ENCODE measurements around the gene L2HGDH.
A peak's percentile ranks its signal among the peaks of the same experiment; 100 is the strongest.
"Not testable (repeated sequence)": the region's sequence is repeated elsewhere in the genome, so short reads cannot be mapped to it uniquely, and the experiment has no call there.

Gene L2HGDH

DNA sequence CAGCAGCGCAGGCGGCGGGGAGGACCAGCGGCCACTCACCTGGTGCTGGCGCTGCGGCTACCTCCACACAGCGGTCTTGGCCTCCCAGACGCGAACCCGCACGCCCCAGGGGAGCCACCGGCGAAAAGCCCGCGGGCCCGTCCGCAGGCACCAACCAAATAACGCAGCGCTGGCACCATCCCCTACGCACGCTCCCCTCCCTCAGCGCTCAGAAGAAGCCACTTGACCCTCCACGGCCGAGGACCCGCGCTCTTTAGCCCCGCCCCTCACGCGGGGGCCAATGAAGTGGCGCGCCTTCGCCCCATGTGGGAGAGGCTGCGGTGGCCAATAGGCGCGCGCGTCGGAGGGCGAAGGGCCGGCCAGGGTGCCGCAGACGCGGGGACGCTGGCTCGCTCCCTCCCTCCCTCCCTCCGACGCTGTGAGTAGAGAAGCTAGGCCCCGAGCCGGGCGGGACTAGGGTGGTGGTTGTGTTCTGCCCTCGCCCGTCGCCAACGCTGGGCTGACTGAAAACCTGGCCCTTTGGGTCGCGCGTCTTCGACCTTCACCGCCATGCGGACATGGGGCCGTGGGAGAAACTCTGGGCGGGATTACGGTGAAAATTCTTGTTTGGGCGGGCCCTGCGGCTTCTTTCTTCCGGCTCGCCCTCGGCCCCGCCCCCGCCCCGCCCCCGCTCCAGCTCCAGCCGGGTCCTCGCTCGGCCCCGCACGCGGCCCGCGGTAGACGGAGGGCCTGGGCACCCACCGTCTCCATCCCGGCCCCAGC is at the start of gene L2HGDH, which contains the start of gene DMAC2L:
Gene L2HGDH, minus strand, starts transcription at position 258 of the 762 bp plus-strand sequence. Its CDS starts 79 bp downstream, at position 179.
Gene DMAC2L, plus strand, starts transcription at position 353 of the 762 bp plus-strand sequence. CDS start 9,164 bp downstream, outside the sequence.
- DNase-seq (ENCODE audit: low spot score), result peak; percentile 93

DNA sequence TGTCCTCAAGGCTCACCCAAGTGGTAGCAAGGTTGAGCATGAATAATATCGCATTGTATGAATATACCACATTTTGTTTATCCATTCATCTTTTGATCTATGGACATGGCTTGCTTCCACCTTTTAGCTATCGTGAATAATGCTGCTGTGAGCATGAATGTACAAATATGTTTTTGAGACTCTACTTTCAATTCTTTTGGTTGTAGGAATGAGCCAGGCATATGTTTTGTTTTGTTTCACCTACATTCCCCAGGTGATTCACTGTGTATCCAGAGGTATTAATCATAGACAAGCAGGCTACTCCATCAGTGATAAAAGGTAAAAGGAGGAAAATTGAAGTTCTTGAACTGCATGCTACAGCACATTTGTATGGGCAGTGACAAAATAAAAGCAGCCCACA is 48.8 kb upstream of the L2HGDH start:
- no peak for DNase-seq (ENCODE audit: low spot score)

DNA sequence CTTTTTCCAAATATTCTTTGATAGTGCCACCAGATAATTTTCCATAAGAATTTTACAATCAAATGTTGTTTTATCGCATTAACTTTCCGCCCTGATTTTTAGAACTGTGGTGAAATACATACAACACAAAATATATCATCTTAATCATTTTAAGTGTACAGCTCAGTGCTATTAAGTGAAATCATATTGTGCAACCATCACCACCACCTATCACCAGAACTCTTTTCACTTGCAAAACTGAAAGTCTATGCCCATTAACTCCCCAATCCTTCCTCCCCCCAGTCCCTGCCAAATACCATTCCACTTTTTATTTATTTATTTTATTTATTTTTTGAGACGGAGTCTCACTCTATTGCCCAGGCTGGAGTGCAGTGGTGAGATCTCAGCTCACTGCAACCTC is 48.1 kb upstream of the L2HGDH start:
- DNase-seq (ENCODE audit: low spot score), result no peak

DNA sequence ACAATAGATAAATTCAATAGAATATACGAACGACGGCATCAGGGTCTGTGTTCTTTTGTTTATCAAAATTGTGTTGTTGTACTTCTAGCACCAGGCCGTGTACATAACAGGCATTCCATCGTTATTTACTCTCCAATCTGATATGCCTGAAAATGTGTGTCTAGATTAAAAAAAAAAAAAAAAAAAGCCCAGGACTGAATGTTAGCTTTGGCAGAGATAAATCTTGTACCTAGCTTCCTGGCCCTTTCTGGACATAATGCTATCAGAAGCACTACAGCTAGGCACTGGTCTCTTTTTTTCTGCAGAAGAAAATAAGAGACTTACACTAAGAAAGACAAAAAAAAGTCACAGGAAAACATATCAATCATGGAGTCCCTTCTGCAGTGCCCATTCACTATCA is 47.6 kb upstream of the L2HGDH start:
- DNase-seq (ENCODE audit: low spot score), result no peak

DNA sequence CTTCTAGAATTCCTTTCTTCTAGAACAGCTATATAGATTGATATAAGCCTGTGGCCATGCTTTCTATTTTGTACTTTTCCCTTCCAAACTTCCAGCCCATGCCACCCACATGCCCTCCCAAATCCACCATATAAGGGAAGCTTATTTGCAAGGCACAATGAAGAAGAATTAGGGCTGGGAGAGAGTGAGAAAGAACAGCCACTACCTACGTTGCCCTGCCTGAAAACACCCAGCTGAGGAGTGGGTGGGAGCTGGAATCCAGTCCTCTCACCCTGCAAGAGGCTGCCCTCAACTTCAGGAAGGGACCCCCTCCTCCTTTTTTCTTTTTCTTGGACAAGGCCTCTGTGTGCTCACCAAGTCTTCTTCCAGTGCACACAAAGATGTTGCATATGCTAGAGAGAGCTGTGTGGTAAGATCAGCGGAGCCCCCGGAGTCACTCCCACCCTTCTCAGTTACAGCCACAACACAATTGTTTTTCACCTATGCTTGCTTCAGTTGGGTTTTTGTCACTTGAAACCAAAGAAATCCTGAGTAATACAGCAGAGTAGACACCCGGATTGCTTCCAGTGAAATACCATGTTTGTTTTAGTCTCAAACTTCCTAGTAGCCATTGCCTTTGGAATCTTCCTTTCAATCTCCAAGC is 45.8 kb upstream of the L2HGDH start:
- DNase-seq (ENCODE audit: low spot score), result no peak

DNA sequence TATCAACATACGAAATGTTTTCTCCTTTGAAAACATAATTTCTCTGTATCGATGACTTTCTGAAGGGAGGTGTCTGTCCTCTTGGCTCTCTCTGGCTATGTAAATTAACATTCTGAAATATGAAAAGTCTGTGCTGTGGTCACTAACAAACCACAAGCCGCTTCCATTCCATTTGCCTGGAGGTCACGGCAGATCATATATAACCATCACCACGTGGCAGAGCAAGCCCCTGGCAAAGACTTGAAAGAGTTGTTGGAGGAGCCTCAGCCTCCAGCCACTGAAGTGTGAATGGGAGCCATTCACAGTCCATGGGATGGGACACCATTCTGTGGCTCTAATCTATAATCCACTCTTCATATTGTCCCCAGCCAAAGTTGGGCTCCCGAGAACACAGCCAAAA is 45.1 kb upstream of the L2HGDH start:
- DNase-seq (ENCODE audit: low spot score), result no peak

DNA sequence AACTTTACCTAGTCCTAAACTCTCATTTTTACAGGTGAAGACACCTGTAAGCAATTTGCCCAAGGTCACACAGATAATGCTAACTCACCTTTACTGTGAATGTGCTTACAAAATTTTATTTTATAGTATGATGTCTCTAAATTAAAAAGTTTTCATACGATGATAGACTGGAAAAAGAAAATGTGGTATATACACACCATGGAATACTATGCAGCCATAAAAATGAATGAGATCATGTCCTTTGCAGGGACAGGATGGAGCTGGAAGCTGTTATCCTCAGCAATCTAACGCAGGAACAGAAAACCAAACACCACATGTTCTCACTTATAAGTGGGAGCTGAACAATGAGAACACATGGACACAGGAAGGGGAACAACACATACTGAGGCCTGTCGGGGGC is 44.3 kb upstream of the L2HGDH start:
- not testable (repeated sequence) for DNase-seq (ENCODE audit: low spot score)

DNA sequence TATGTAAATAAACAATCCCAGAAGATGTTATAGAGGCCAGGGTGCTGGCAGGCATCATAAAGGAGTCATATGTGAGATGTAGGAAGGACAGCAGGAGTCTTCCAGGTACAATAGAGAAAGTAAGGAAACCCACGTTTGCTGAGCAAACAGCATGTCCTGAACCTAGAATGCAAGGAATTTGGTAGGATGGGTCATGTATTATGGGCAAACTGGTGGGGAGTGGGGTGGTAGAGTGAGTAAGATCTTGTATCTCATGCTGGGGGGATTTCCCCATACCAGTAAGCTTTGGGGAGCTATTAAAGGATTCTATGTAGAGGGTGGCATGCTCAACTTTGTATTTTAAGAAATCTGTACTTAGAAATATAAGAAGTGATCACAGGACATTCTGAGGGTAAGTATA is 43.7 kb upstream of the L2HGDH start:
- no peak for DNase-seq (ENCODE audit: low spot score)

DNA sequence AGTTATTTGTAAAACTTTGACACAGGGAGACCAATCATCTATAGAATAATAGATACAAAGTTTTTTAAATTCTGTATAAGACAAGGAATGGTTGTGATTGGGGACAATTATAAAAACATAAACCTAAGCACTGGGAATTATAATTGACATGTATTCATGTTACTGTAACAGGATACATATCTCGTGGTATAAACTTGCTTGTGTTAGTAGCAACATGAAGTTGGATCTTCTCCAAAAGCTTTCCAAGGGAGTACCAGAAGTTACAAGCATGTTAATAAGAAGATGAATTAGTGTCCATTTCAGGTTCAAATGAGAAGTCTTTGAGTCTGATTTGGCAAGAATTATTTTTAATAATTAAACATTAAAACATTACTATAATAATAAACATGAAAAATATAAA is 42.5 kb upstream of the L2HGDH start:
- no peak for DNase-seq (ENCODE audit: low spot score)

DNA sequence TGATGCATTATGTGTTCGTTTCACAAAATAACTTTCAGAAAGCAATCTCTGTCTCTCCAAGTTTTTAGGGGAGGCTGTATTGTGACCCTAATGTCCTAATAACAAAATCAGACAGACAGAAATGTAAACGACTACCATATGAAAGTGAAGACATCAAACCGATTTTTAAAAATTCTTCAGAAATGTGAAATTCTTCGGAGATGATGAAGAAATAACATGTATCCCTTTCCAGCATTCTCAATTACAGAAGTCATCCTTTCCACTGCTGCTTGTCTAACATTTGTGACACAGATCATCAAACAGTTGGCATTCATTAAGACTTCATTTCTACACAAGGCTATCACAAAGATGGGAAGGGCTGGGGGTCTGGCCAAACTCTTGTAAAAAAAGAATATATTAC is 41.1 kb upstream of the L2HGDH start:
- no peak for DNase-seq (ENCODE audit: low spot score)

DNA sequence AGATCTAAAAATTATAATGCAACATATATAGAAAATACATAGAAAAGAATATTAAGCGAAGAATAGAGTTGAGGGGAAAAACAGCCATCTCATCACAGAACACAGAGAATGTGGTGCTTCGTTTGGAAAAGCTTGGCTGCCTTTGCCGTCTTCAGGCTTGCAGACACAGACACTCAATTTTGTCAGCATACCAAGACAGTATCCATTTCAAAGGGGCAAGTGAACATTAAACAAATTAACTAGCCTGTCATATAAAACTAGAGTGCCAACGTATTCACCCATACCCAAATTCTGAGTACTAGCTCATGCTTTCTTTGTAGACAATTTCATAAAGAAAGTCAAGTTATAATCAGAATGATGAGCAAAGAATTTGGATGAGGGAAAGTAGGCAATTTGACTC is 40.6 kb upstream of the L2HGDH start:
- DNase-seq (ENCODE audit: low spot score), result no peak

DNA sequence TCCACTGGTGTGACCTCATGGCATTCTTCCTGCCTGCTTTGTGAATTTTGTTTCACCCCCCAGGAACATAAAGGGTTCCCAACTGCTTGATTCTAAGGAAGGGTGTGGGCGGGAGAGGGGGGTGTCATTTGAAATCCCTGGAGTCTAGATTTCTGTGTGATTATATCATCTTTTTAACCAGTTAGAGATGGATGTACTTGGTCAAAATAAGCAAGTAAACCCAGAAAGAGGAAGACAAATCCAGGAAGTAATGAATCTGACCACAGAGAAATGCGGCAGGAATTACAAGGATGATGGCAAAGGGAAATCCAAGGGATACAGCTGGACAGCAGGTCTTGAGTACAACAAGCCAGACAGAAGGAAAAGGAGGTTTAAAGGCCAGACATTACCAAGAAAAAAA is 38.9 kb upstream of the L2HGDH start:
- DNase-seq (ENCODE audit: low spot score), result no peak

DNA sequence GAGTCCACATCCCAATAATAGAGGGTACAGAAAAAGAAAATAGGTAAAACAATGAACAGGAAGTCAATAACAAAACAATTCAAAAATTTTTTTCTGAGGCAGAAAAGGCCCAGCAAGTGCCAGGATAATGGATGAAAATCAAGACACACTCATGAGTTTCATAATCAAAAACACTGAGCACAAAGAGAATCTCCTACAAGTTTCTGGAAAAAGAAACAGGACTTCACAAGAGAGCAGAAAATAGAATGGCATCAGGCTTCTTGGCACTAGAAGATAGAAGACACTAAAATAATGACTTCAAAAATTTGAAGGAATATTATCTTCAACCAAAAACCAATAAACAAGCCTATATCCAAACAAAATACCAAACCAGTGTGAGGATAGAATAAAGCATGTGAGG is 36.9 kb upstream of the L2HGDH start:
- no peak for DNase-seq (ENCODE audit: low spot score)

DNA sequence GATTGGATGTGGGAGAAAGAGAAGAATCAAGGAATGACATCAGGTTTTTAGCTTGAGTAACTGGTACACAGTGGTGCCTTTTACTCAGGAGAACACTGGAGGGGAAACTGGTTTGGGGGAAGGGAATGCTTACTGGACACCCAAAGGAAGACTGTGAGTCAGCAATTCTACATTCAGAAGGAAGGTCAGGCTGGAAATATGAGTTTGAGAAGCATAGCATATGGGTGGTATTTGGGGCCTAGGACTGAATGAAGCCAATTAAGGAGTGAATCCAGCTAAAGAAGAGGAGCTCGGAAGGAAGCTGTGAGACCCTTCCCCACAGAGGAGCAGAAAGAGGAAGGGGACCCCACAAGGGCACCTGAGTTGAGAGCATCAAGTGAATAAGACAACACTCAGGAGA is 35.5 kb upstream of the L2HGDH start:
- no peak for DNase-seq (ENCODE audit: low spot score)

DNA sequence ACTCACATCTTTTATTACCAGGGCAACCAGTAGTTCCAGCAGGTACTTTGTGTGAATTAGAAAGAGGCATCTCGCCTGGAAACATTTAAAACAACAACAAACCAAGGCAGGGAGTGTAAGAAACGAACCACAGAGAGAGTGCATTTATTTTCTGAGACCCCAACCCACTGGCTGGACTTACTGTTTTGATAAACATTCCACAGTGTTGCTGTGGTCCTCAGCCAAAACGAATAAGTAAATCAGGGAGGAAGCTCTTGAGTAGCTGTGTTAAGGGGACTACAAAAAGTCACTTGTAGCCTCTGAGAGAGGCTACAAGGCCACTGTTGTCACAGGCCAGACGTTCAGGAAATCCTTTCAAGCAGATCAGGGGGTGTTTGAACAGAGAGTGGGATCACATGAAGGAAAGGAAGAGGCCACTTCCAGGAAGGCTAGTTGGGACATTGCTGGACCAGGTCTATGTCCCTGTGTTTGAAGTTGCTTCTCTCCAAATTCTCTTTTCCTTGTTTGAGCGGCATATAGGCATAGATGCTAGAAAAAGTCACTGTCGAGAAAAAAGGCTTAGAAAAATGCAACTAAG is 33.9 kb upstream of the L2HGDH start:
- no peak for DNase-seq (ENCODE audit: low spot score)

DNA sequence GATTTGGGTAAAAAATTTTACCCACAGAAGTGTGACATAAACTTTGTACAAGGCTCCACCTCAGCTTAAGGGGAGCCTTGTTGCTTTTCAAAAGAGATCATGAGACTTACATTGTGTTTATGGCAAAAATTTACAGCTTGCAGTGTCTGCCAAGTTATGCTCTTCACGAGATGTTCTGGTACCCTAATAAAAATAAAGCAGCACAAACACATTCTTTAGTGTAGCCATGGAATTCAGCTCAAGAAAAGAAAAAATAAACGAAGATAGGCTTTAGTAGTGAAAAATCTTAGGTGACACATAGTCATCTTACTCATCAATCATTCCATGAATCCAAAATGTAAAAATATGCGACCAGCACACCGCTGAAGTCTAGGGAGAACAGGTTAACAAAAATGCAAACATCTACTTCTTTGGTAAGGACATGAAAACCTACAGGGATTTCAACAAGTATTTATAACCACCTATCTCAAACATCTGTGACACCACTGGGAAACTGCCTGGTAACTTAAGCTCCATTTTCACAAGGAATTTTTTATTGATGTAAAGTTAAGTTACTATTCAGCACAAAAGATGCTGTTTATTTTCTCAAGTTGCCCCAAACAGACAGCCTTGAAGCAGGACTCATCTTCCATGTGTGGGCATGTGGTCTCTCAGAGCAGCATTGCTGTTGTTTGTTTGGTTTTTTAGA is 33.0 kb upstream of the L2HGDH start:
- DNase-seq (ENCODE audit: low spot score), result no peak

DNA sequence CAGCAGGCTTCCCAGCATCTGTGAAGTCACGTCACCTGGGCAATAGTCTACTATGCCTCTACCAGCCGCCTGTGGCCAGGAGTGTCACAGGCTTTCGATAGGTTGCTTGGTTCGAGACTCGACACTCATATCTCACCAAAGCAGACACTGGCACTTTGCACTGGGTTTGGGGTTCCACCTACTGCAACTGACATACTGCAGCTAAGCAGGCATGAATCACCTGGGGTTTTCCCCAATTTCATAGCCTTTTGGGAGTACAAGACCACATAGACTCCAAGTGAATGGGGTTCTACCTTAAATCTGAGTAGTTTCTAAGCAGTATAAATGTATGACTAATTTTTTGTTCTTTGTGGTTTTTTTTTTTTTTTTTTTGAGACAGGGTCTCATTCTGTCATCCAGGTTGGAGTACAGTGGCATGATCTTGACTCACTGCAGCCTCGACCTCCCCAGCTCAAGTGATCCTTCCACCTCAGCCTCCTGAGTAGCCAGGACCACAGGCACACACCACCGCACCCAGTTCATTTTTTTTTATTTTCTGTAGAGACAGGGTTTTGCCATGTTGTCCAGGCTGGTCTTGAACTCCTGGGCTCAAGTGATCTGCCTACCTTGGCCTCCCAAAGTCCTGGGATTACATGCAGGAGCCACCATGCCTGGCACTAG is 32.2 kb upstream of the L2HGDH start:
- DNase-seq (ENCODE audit: low spot score), result no peak

DNA sequence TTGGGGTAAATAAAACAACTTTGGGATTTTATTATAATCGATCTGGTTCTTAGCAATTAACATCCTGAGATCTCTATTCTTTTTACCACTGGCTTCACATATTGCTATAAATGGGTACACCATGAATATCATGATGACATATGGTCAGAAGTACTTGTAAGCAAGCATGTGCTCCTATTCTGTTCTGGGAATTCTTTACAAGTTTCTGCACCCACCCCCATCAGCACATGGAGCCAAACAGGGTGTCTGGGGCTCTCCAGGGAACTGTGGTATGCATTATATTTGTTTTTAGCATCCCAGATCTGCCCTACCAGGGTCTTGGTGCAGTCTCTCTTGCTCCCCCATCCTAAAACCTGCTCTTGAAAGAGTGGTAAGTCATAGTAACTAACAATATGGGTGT is 31.4 kb upstream of the L2HGDH start:
- no peak for DNase-seq (ENCODE audit: low spot score)

DNA sequence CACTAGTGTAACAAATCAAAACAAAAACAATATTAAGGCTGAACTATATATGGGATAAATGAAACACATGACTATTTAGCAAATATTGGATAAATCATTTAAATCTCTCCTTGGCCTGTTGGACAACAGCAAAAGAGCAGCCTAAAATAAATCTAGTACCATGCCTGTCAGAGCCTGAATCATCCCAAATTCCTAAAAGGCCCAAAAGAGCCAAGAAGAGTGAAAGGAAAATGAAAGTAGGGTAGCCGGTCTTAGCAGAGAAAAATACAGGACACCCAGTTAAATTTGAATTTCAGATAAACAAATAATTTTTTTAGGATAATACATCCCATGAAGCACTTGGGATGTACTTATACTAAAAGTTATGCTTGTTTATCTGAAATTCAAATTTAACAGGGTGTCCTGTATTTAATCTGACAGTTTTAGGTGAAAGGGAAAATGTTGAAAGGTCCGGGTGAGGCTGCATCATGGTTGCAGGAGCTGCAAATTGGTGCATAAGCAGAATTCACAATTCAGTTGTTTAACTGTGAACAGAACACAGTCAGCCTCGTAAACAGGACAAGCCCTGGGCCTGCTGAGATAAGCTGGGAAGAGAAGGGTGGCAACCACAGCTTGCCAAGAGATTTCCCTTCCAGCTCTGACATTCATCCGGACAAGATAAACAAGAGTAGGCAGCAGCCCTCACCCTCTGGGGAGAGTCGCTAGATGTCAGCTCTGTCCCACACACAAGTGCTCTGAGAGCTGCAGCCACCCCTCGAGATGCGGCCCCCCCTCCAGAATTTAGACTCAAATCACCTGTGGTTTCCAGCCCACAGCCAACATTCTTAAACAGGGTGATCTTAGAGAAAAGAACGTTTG is 30.4 kb upstream of the L2HGDH start:
- DNase-seq (ENCODE audit: low spot score), result peak; percentile 61

DNA sequence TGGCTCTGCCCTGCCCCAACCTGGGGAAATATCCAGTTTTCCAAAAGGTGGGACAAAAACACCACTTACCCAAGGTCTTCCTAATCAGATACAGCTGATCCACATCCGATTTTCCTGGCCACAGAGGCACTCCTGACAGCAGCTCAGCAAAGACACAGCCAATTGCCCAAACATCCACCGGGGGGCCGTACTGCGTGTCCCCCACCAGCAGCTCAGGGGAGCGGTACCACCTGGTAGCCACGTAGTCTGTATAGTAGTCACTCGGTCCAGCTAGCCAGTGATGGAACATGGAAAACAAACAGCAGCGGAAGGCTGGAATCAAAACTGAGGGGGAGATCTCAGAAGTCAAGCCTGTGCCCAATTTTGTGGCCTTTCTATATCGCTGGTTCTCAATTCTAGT is 28.9 kb upstream of the L2HGDH start:
- DNase-seq (ENCODE audit: low spot score), result no peak

DNA sequence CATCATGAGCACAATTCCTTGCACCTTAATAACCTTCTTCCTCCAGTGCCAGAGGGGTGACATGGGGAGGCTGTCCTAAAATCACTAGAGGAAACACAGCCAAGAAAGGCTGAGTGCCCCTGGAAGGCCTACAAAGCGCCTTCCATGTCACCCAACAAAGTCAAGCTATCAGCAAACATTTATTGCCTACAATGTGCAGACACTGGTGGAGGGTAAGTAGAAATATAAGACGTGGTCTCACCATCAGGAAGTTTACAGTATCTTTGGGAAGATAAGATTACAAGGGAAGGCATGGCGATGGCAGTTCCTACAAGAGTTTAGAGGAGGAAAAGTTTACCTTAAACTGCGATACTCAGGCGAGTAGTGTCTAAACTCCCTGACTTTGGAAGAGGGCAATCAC is 28.0 kb upstream of the L2HGDH start:
- DNase-seq (ENCODE audit: low spot score), result no peak

All from LoVo (cell line).